K562 (cell line): ENCODE measurements around the gene FAM20C. TPM values are rescaled to one million over a fixed set of nuclear protein-coding genes. Genes with fewer than 3 reads are reported as not detected.

Source experiments
- DMBX1 ChIP-seq: fragments of 250-450 bp; sonication (Bioruptor Pico); IDR thresholded peaks from 2 replicates; pipeline ENCODE4 v1.8.0; 2022; ENCODE audit warnings: inconsistent platforms, mild to moderate bottlenecking, moderate library complexity, borderline replicate concordance
- PCBP1 ChIP-seq: fragments of 200-400 bp; formaldehyde crosslinking; IDR thresholded peaks from 2 replicates; pipeline ENCODE4 v1.6.1; 2018; ENCODE audit warnings: mild to moderate bottlenecking, low read depth, low read length; ENCODE audit not compliant: poor library complexity, severe bottlenecking
- ZFP30 ChIP-seq: fragments of 250-450 bp; sonication (Bioruptor Pico); IDR thresholded peaks from 2 replicates; pipeline ENCODE4 v1.8.0; 2022; ENCODE audit warnings: moderate library complexity, mild to moderate bottlenecking, inconsistent platforms, borderline replicate concordance
- ZNF134 ChIP-seq: fragments of 250-450 bp; sonication (Bioruptor Pico); conservative IDR thresholded peaks from 2 replicates; pipeline ENCODE4 v1.4.0; 2020
- ZNF57 ChIP-seq: fragments of 450-650 bp; formaldehyde crosslinking; IDR thresholded peaks from 2 replicates; pipeline ENCODE4 v1.4.0; 2020; ENCODE audit warnings: mild to moderate bottlenecking, moderate library complexity
- polyA plus RNA-seq, 8 experiments: library from polyadenylated mRNA; depleted of rRNA in 4 of 8; stranded (reverse) in 5 of 8; unstranded in 3 of 8; fragments of >200 nt; fragmentation: Nextera tagmentation in 2 of 8; fragmentation: Illumina TruSeq in 1 of 8; extraction: Ambion mirVana in 2 of 8; extraction: Trizol in 1 of 8; gene quantifications; 2 replicates each; pipeline versions ENCODE4 v1.2.1 to v1.2.3, GENCODE V29; 2011 to 2014; ENCODE audit warnings: inconsistent platforms in 1 of 8, missing spikeins in 1 of 8
- total RNA-seq, 7 experiments: library from RNA; depleted of rRNA in 6 of 7; stranded (reverse); fragments of >200 nt in 6 of 7; fragmentation: Illumina TruSeq in 2 of 7; extraction: Trizol in 2 of 7; gene quantifications; 2 replicates each; pipeline versions ENCODE4 v1.2.1 to v1.2.3, GENCODE V29; 2011 to 2021; ENCODE audit warnings: low replicate concordance in 1 of 7

FAM20C gene
- total and polyA plus RNA-seq, 9 of the 15 experiments (the other 6 are each of a cell fraction or from before 2014, with no cell fraction given): 0.09 TPM; not detected in 8

- TF ChIP-seq PCBP1 (no peak), ZNF57 (CRISPR knock-in tag) (no peak), DMBX1 (CRISPR knock-in tag) (no peak), ZNF134 (no peak), ZFP30 (CRISPR knock-in tag) (no peak)
These were observed 117.3 kb downstream of the FAM20C start (continued) for GRCh38 chr7:309586-310228.

Other genes starting within 250 kb of the FAM20C start
- not detected in 2 replicates for gene FOXL3, start 97.6 kb downstream of the FAM20C start, total RNA-seq (2014; rRNA removed)
- gene FOXL3, start 97.6 kb downstream of the FAM20C start, total RNA-seq (2014; rRNA removed; fragmentation: Illumina TruSeq; extraction: Trizol): not detected in 2 replicates
- not detected in 2 replicates for gene FOXL3, start 97.6 kb downstream of the FAM20C start, total RNA-seq (2015; rRNA removed; fragmentation: Illumina TruSeq; extraction: Trizol)
- gene FOXL3, start 97.6 kb downstream of the FAM20C start, total RNA-seq (2021): not detected in 2 replicates
- not detected in 2 replicates for gene FOXL3, start 97.6 kb downstream of the FAM20C start, polyA plus RNA-seq (2011; rRNA removed)
- gene FOXL3, start 97.6 kb downstream of the FAM20C start, polyA plus RNA-seq (2014; fragmentation: Illumina TruSeq; extraction: Trizol): not detected in 2 replicates
- gene FOXL3, start 97.6 kb downstream of the FAM20C start, polyA plus RNA-seq (2014; fragmentation: Nextera tagmentation; extraction: Ambion mirVana): not detected
- not detected in 2 replicates for gene FOXL3, start 97.6 kb downstream of the FAM20C start, polyA plus RNA-seq (2014; rRNA removed)